Measurements from ENCODE around the gene CAMK1D.
"Not testable (repeated sequence)": the region's sequence is repeated elsewhere in the genome, so short reads cannot be mapped to it uniquely, and the experiment has no call there.

The CAMK1D gene

GRCh38 chr10:12529976-12530375 lies 180.6 kb downstream of the CAMK1D start:
- no peak for DNase-seq

GRCh38 chr10:12531305-12532220 lies 182.2 kb downstream of the CAMK1D start:
- DNase-seq: no peak

- no peak for DNase-seq
Observed at GRCh38 chr10:12533151-12533550, 183.8 kb downstream of the CAMK1D start.

GRCh38 chr10:12533723-12534122 lies 184.4 kb downstream of the CAMK1D start:
- DNase-seq: no peak

- DNase-seq: no peak
Observed at GRCh38 chr10:12534824-12535223, 185.5 kb downstream of the CAMK1D start.

GRCh38 chr10:12535656-12536055 lies 186.3 kb downstream of the CAMK1D start:
- no peak for DNase-seq

- no peak for DNase-seq
Observed at GRCh38 chr10:12538491-12538995, 189.2 kb downstream of the CAMK1D start.

GRCh38 chr10:12539350-12540164 lies 190.2 kb downstream of the CAMK1D start:
- DNase-seq: no peak

- DNase-seq: no peak
Observed at GRCh38 chr10:12540341-12540781, 191.0 kb downstream of the CAMK1D start.

- no peak for DNase-seq
Observed at GRCh38 chr10:12541446-12542067, 192.2 kb downstream of the CAMK1D start.

- no peak for DNase-seq
Observed at GRCh38 chr10:12542133-12542670, 192.9 kb downstream of the CAMK1D start.

- no peak for DNase-seq
Observed at GRCh38 chr10:12543589-12543988, 194.2 kb downstream of the CAMK1D start.

GRCh38 chr10:12546160-12546802 lies 196.9 kb downstream of the CAMK1D start:
- DNase-seq: not testable (repeated sequence)

GRCh38 chr10:12547301-12547771 lies 198.0 kb downstream of the CAMK1D start:
- DNase-seq: no peak

- DNase-seq: no peak
Observed at GRCh38 chr10:12549297-12549696, 199.9 kb downstream of the CAMK1D start.

- DNase-seq: no peak
Observed at GRCh38 chr10:12550994-12551393, 201.6 kb downstream of the CAMK1D start.

GRCh38 chr10:12556039-12556438 lies 206.7 kb downstream of the CAMK1D start:
- no peak for DNase-seq

- no peak for DNase-seq
Observed at GRCh38 chr10:12559578-12560178, 210.3 kb downstream of the CAMK1D start.

GRCh38 chr10:12561307-12561706 lies 212.0 kb downstream of the CAMK1D start:
- DNase-seq: no peak

GRCh38 chr10:12561720-12562119 lies 212.4 kb downstream of the CAMK1D start:
- peak; percentile 10 for DNase-seq

- no peak for DNase-seq
Observed at GRCh38 chr10:12563489-12563888, 214.1 kb downstream of the CAMK1D start.

GRCh38 chr10:12564173-12564572 lies 214.8 kb downstream of the CAMK1D start:
- no peak for DNase-seq
